Nephron (organoid): ENCODE data around the gene SIK3.

Source experiments
- H3K27ac Mint-ChIP-seq, 3 experiments: 2 replicates each; pipeline ENCODE4 v1.8.0; 2020; ENCODE audit warnings: mixed read lengths in 3 of 3, mild to moderate bottlenecking in 2 of 3, moderate library complexity in 1 of 3
- H3K27me3 Mint-ChIP-seq: 2 replicates; pipeline ENCODE4 v1.8.0; 2021; ENCODE audit warnings: low read depth, mild to moderate bottlenecking, moderate library complexity, mixed read lengths
- H3K36me3 Mint-ChIP-seq: 2 replicates; pipeline ENCODE4 v1.8.0; 2020; ENCODE audit warnings: low read depth, mixed read lengths
- H3K4me1 Mint-ChIP-seq: 2 replicates; pipeline ENCODE4 v1.8.0; 2020; ENCODE audit warnings: mixed read lengths
- H3K4me3 Mint-ChIP-seq, 3 experiments: 2 replicates each; pipeline ENCODE4 v1.8.0; 2020; ENCODE audit warnings: mild to moderate bottlenecking in 3 of 3, mixed read lengths in 3 of 3, moderate library complexity in 2 of 3
- H3K9me3 Mint-ChIP-seq: 2 replicates; pipeline ENCODE4 v1.8.0; 2020; ENCODE audit warnings: mixed read lengths
- TF ChIP-seq, protein P1 (sequence below), 3 experiments: fragments of 200-600 bp; sonication (generic); IDR thresholded peaks; one replicate each; pipeline ENCODE4 v1.5.0; 2021; ENCODE audit warnings: antibody characterized with exemption in 3 of 3; ENCODE audit not compliant: unreplicated experiment in 3 of 3

SIK3 gene

DNA sequence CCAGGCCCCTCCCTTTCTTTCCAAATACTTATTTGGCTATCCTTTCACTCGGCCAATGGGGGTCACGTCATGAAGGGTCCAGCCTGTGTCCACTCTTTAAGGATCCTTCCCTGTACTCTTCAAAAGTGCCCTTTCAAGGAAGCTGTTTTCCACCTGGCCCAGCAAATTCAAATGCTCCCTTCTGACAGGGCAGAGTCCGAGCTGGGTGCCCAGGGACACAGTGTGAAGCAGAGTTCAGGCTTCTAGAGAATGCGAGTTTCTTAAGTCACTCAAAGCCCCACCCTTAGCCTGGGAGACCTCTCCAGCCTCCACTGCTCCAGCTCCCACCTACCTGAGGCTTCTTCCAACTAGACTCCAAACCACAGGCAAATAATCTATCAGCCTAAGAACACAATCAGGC is 255.3 kb downstream of the SIK3 start:
- no peaks in the 10 kb centered on the region for H3K27me3 Mint-ChIP-seq
- no peak overlapping the region for H3K4me3 Mint-ChIP-seq
- TF ChIP-seq, protein P1, sequence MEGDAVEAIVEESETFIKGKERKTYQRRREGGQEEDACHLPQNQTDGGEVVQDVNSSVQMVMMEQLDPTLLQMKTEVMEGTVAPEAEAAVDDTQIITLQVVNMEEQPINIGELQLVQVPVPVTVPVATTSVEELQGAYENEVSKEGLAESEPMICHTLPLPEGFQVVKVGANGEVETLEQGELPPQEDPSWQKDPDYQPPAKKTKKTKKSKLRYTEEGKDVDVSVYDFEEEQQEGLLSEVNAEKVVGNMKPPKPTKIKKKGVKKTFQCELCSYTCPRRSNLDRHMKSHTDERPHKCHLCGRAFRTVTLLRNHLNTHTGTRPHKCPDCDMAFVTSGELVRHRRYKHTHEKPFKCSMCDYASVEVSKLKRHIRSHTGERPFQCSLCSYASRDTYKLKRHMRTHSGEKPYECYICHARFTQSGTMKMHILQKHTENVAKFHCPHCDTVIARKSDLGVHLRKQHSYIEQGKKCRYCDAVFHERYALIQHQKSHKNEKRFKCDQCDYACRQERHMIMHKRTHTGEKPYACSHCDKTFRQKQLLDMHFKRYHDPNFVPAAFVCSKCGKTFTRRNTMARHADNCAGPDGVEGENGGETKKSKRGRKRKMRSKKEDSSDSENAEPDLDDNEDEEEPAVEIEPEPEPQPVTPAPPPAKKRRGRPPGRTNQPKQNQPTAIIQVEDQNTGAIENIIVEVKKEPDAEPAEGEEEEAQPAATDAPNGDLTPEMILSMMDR (IDR thresholded peaks at IDR 0.05; ENCODE audit: unreplicated experiment in 3 of 3) = no peak
- H3K4me1 Mint-ChIP-seq = peaks cover 11% of the 10 kb centered on the region
- H3K9me3 Mint-ChIP-seq = no peaks in the 10 kb centered on the region
- peak overlapping the region in 1 of 3 experiments; percentile 53 for H3K27ac Mint-ChIP-seq
- H3K36me3 Mint-ChIP-seq = peaks cover 39% of the 10 kb centered on the region

DNA sequence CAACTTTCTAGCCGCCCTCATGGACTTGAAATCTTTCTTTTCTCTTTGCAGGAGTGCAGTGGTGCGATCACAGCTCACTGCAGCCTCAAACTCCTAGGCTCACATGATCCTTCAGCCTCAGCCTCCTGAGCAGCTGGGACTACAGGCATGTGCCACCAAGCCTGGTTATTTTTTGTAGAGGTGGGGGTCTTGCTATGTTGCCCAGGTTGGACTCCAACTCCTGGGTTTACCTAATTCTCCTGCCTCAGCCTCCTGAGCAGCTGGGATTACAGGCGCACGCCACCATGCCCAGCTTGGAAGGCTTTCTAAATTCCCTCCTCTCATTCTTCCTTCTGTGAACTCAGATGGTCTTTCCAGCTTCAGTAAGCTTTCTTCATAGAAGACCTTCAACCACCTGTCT is 256.1 kb downstream of the SIK3 start:
- H3K4me3 Mint-ChIP-seq = no peak overlapping the region
- H3K36me3 Mint-ChIP-seq = peaks cover 35% of the 10 kb centered on the region
- peaks cover 12% of the 10 kb centered on the region for H3K4me1 Mint-ChIP-seq
- peak overlapping the region in 1 of 3 experiments; percentile 44 for H3K27ac Mint-ChIP-seq
- no peaks in the 10 kb centered on the region for H3K27me3 Mint-ChIP-seq
- TF ChIP-seq, protein P1 (IDR thresholded peaks at IDR 0.05; ENCODE audit: unreplicated experiment in 3 of 3) = no peak
- no peaks in the 10 kb centered on the region for H3K9me3 Mint-ChIP-seq

DNA sequence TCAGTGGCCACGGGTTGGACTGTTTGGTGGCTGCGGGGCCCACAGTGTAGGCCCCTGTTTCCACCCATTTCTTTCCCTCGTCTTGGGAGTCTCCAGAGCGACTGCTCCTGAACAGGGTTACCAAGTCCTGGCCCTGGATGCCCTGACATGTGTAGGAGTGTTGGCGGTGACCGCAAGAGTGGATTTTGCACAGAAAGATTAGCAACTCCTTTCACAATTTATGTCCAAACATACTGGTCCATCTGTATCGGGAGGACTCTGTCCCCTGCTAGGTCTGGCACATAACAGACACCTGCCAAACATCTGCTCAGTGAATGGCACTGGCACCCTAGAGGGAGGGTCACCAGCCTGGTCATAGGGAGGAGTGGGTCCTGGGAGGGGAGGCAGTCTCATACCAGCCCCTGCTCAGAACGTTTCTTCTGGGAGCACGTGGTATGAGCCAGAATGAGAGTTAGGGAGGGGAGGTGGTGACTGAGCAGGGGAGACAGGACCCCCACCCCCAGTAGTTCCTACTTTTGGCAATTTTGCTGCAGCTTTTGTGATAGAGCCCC is 257.4 kb downstream of the SIK3 start:
- TF ChIP-seq, protein P1 (IDR thresholded peaks at IDR 0.05; ENCODE audit: unreplicated experiment in 3 of 3) = no peak
- H3K36me3 Mint-ChIP-seq = peaks cover 22% of the 10 kb centered on the region

DNA sequence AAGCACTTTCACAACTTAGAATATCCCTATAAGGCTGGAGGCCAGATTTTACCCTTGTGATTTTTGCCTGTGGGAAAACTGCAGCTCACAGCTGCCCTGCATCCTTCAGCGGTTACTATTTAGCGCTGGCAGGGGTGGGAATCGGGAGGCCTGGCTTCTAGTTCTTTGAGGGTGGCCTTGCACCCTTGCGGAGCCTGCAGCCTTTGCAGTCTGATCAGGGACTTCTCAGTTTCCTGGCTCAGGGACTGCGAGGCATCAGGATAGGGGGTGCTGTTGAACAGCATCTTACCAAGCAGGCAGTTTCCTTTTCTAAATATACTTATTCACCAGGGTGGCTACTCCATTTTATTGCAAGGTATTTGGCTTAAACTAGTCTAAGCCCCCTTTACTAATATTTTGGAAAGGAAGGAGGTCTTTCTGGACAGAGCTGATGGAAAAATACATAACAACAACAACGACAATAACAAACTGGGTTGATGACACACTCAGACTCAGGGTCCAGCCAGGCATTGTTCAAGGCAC is 257.9 kb downstream of the SIK3 start:
- Mint-ChIP-seq H3K4me3 (no peak overlapping the region), H3K27ac (peak overlapping the region in 2 of 3 experiments; percentile 31 to 50), H3K27me3 (no peaks in the 10 kb centered on the region), H3K9me3 (no peaks in the 10 kb centered on the region), H3K4me1 (peaks cover 20% of the 10 kb centered on the region), H3K36me3 (peaks cover 19% of the 10 kb centered on the region)
- TF ChIP-seq, protein P1 (IDR thresholded peaks at IDR 0.05; ENCODE audit: unreplicated experiment in 3 of 3) = no peak

More for the DNA sequence above, 257.4 kb downstream of the SIK3 start:
- Mint-ChIP-seq H3K4me1 (peaks cover 17% of the 10 kb centered on the region), H3K27ac (peak overlapping the region in 1 of 3 experiments; percentile 65), H3K4me3 (no peak overlapping the region), H3K9me3 (no peaks in the 10 kb centered on the region), H3K27me3 (no peaks in the 10 kb centered on the region)

DNA sequence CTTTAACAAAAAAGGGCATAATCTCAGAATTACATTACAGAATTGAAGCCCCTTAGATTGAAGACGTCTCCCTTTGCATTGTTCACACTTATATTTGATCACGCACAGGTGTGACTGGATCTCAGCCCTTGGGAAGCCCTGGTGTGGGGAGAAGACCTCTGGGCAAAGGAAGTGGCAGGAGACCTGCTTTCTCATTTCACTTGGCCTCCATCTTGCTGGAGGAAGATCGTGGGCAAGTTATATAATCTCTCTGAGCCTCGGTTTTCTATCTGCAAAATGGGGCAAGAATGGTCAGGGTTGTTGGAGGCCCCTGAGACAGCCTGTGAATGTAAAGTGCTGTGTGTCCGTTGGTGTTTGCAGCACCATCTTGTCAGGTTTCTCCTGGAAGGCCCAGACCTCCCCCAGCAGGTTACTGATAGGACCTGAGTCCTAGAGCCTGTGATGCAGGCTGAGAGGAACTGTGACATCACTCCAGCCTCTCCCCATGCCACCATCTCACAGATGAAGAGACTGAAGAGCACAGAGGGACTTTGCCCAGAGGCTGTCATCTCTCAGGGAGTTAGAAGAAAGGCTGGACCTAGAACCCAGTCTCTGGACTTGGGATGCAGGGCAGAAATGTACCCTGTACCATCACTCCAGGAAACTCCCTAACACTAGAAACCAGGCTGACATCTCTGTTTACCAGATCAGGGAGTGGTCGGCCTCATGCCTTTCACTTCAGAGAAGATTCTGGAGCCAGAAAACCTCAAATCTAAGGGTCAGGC is 259.7 kb downstream of the SIK3 start:
- Mint-ChIP-seq H3K4me1 (peaks cover 21% of the 10 kb centered on the region), H3K9me3 (no peaks in the 10 kb centered on the region), H3K27ac (peak overlapping the region; percentile 18 to 77 (median 28)), H3K4me3 (peak overlapping the region in 1 of 3 experiments; percentile 23), H3K36me3 (peaks cover 7% of the 10 kb centered on the region), H3K27me3 (peaks cover 5% of the 10 kb centered on the region)
- TF ChIP-seq, protein P1 (IDR thresholded peaks at IDR 0.05; ENCODE audit: unreplicated experiment in 3 of 3) = no peak
